HCT116 (cell line): Measurements from ENCODE around the gene CEP290. TPM values are rescaled to one million over a fixed set of nuclear protein-coding genes. Genes with fewer than 3 reads are reported as not detected.

Source experiments
- ATAC-seq: fragments of 200-7000 bp; cut with Tn5 transposase; 2 replicates; pipeline ENCODE4 v1.9.1; 2020; ENCODE audit warnings: mild to moderate bottlenecking, moderate library complexity
- BruUV-seq: library from RNA; stranded (reverse); fragments of 400-500 nt; replicated peaks from 2 replicates; lab custom pipeline; 2021; lab: Mats Ljungman, UMichigan
- CTCF ChIA-PET: fragments of 300-600 bp; sonication (Branson Sonifier 250); formaldehyde crosslinking; loops from one replicate; lab custom pipeline; 2021; ENCODE audit warnings: antibody characterized with exemption; lab: Charles Lee
- POLR2A ChIA-PET: fragments of 300-600, 350-600 bp; sonication (Branson Sonifier 250); formaldehyde crosslinking; loops from one replicate; lab custom pipeline; 2021; ENCODE audit warnings: antibody characterized with exemption; lab: Charles Lee
- RAD21 ChIA-PET, 2 experiments: fragments of 300-600 bp; sonication (Branson Sonifier 250); formaldehyde crosslinking; loops; one replicate each; lab custom pipeline; 2023; ENCODE audit warnings: low total read pairs in 2 of 2; ENCODE audit not compliant: uncharacterized antibody in 2 of 2, unreplicated experiment in 2 of 2, low non-redundant PET in 1 of 2; lab: Charles Lee
- DNase-seq: peaks from one replicate; pipeline ENCODE4 v3.0.0-alpha.2; 2010; ENCODE audit warnings: low read depth, low spot score
- H2AFZ ChIP-seq: fragments of 200-600 bp; shearing (Covaris generic), sonication (generic); 2 replicates; pipeline ENCODE4 v1.6.1; 2017; ENCODE audit warnings: low read depth, mixed run types, mixed read lengths, antibody characterized with exemption, low read length; ENCODE audit not compliant: poor library complexity, severe bottlenecking
- H3K27ac ChIP-seq: 2 replicates; pipeline ENCODE4 v1.5.1; 2012; ENCODE audit warnings: low read depth, low read length
- H3K27me3 ChIP-seq: fragments of 200-600 bp; sonication (generic); 2 replicates; pipeline ENCODE4 v1.6.1; 2016; ENCODE audit warnings: mixed run types, low read length, mixed read lengths; ENCODE audit not compliant: insufficient read depth
- H3K36me3 ChIP-seq, 2 experiments: fragments of 200-500 bp in 1 of 2; fragments of 200-600 bp in 1 of 2; sonication (Bioruptor generic) in 1 of 2; sonication (generic) in 1 of 2; 2 replicates each; pipeline versions ENCODE4 v1.5.1 to v1.6.1; 2014 to 2016; ENCODE audit warnings: low read length in 2 of 2, inconsistent platforms in 1 of 2, mixed read lengths in 1 of 2, mixed run types in 1 of 2; ENCODE audit not compliant: insufficient read depth in 2 of 2, control insufficient read depth in 1 of 2
- H3K4me1 ChIP-seq, 2 experiments: fragments of 200-600 bp in 1 of 2; sonication (generic) in 1 of 2; 2 replicates each; pipeline versions ENCODE4 v1.5.1 to v1.6.1; 2012 to 2017; ENCODE audit warnings: low read length in 2 of 2, inconsistent platforms in 1 of 2, mild to moderate bottlenecking in 1 of 2, mixed read lengths in 1 of 2, mixed run types in 1 of 2, moderate library complexity in 1 of 2; ENCODE audit not compliant: insufficient read depth in 2 of 2, control insufficient read depth in 1 of 2
- H3K4me2 ChIP-seq: fragments of 200-600 bp; sonication (generic); 2 replicates; pipeline ENCODE4 v1.6.1; 2017; ENCODE audit warnings: mixed run types, low read length, mixed read lengths
- H3K4me3 ChIP-seq, 2 experiments: fragments of 200-600 bp in 1 of 2; sonication (generic) in 1 of 2; replicated peaks in 1 of 2; 2 replicates each; pipeline ENCODE4 v1.5.1; 2011 to 2016; ENCODE audit warnings: low read length in 2 of 2, control low read depth in 1 of 2, low read depth in 1 of 2, mild to moderate bottlenecking in 1 of 2, mixed read lengths in 1 of 2, mixed run types in 1 of 2
- H3K79me2 ChIP-seq: fragments of 200-600 bp; sonication (generic); 2 replicates; pipeline ENCODE4 v1.6.1; 2017; ENCODE audit warnings: mild to moderate bottlenecking, mixed run types, low read length, moderate library complexity, mixed read lengths; ENCODE audit not compliant: insufficient read depth
- H3K9ac ChIP-seq: fragments of 200-600 bp; sonication (generic); 2 replicates; pipeline ENCODE4 v1.6.1; 2016; ENCODE audit warnings: low read length, mixed read lengths
- H3K9me2 ChIP-seq: fragments of 200-600 bp; sonication (generic), shearing (Covaris generic); 2 replicates; pipeline ENCODE4 v1.6.1; 2017; ENCODE audit warnings: mixed run types, mild to moderate bottlenecking, moderate library complexity; ENCODE audit not compliant: insufficient read depth
- H3K9me3 ChIP-seq, 2 experiments: fragments of 200-500 bp in 1 of 2; fragments of 200-600 bp in 1 of 2; sonication (Bioruptor generic) in 1 of 2; sonication (generic) in 1 of 2; 2 replicates each; pipeline ENCODE4 v1.6.1; 2014 to 2017; ENCODE audit warnings: low read length in 2 of 2, mixed read lengths in 2 of 2, inconsistent platforms in 1 of 2, low read depth in 1 of 2, mild to moderate bottlenecking in 1 of 2, mixed run types in 1 of 2, moderate library complexity in 1 of 2; ENCODE audit not compliant: control insufficient read depth in 1 of 2, insufficient read depth in 1 of 2
- H4K20me1 ChIP-seq: fragments of 200-600 bp; sonication (generic), shearing (Covaris generic); 2 replicates; pipeline ENCODE4 v1.6.1; 2017; ENCODE audit warnings: mixed run types, mild to moderate bottlenecking, moderate library complexity; ENCODE audit not compliant: insufficient read depth
- CBX3 ChIP-seq: IDR thresholded peaks from 2 replicates; pipeline ENCODE4 v1.6.1; 2012; ENCODE audit warnings: low read depth
- CTCF ChIP-seq, 3 experiments: fragments of 200-600 bp in 1 of 3; sonication (generic) in 1 of 3; IDR thresholded peaks in 2 of 3; conservative IDR thresholded peaks in 1 of 3; 2 replicates each; pipeline ENCODE4 v1.5.1; 2012 to 2017; ENCODE audit warnings: low read depth in 2 of 3, low read length in 2 of 3, antibody characterized with exemption in 1 of 3, borderline replicate concordance in 1 of 3, control low read depth in 1 of 3, mild to moderate bottlenecking in 1 of 3, mixed read lengths in 1 of 3, mixed run types in 1 of 3, moderate library complexity in 1 of 3; ENCODE audit not compliant: insufficient read depth in 1 of 3
- EZH2phosphoT487 ChIP-seq: fragments of 200-600 bp; IDR thresholded peaks from 2 replicates; pipeline ENCODE4 v1.6.1; 2018; ENCODE audit warnings: antibody characterized with exemption, borderline replicate concordance
- JUND ChIP-seq: IDR thresholded peaks from 2 replicates; pipeline ENCODE4 v1.6.1; 2012
- MAX ChIP-seq: IDR thresholded peaks from 2 replicates; pipeline ENCODE4 v1.6.1; 2012
- RAD21 ChIP-seq: IDR thresholded peaks from 2 replicates; pipeline ENCODE4 v1.6.1; 2012; ENCODE audit warnings: low read depth, mild to moderate bottlenecking
- REST ChIP-seq: IDR thresholded peaks from 2 replicates; pipeline ENCODE4 v1.6.1; 2012; ENCODE audit warnings: low read depth
- SIN3A ChIP-seq: IDR thresholded peaks from 2 replicates; pipeline ENCODE4 v1.6.1; 2012; ENCODE audit warnings: low read depth
- SP1 ChIP-seq: IDR thresholded peaks from 2 replicates; pipeline ENCODE4 v1.6.1; 2012; ENCODE audit warnings: low read depth
- SRF ChIP-seq: IDR thresholded peaks from 2 replicates; pipeline ENCODE4 v1.6.1; 2012; ENCODE audit warnings: low read depth
- TCF7L2 ChIP-seq: IDR thresholded peaks from 2 replicates; pipeline ENCODE4 v1.7.0; 2011; ENCODE audit warnings: borderline replicate concordance, inconsistent platforms; ENCODE audit not compliant: insufficient read depth, insufficient read length; ENCODE audit errors: extremely low read depth
- ZFX ChIP-seq: fragments of 450-650 bp; IDR thresholded peaks from 2 replicates; pipeline ENCODE4 v1.6.1; 2017
- ZNF274 ChIP-seq: fragments of 200-500 bp; sonication (Bioruptor generic); IDR thresholded peaks from 2 replicates; pipeline ENCODE4 v1.6.1; 2014; ENCODE audit warnings: mild to moderate bottlenecking, low read depth, low read length, inconsistent platforms
- intact Hi-C: fragments of 100-400 bp; cut with micrococcal nuclease; formaldehyde crosslinking; loops from 2 replicates; pipeline ENCODE4 v1.10.0; 2022
- total RNA-seq: library from RNA; stranded (reverse); gene quantifications from one replicate; pipeline ENCODE4 v1.2.1, GENCODE V29; 2021; ENCODE audit not compliant: unreplicated experiment

The CEP290 gene
- total RNA-seq, 1 experiment from 2014 or later: 13.6 TPM

GRCh38 chr12:88182416-88182815 is 40.5 kb upstream of the CEP290 start:
- Histone ChIP-seq H3K27ac (no peak overlapping the region), H2AFZ (no peak overlapping the region), H3K9me3 (no peaks in the 10 kb centered on the region), H3K27me3 (no peaks in the 10 kb centered on the region), H4K20me1 (no peaks in the 10 kb centered on the region), H3K79me2 (no peaks in the 10 kb centered on the region), H3K4me1 (peaks cover 3 to 13% of the 10 kb centered on the region in 2 experiments; a peak in 1 of 4 replicates), H3K4me2 (no peak overlapping the region), H3K4me3 (no peak overlapping the region), H3K9ac (no peak overlapping the region), H3K36me3 (peaks cover 0 to 4% of the 10 kb centered on the region in 2 experiments; a peak in 2 of 4 replicates), H3K9me2 (no peaks in the 10 kb centered on the region)
- ChIA-PET RAD21 (no interaction called here), CTCF (no interaction called here), POLR2A (no interaction called here)
- ATAC-seq (no peak), DNase-seq (no peak)
- BruUV-seq: no TSS peak
- no peak for TF ChIP-seq MAX
- TF ChIP-seq EZH2phosphoT487: no peak
- no peak for TF ChIP-seq RAD21
- TF ChIP-seq SRF: no peak
- TF ChIP-seq JUND: no peak
- no peak for TF ChIP-seq SP1
- no peak for TF ChIP-seq REST
- no peak for TF ChIP-seq ZFX
- no peak for TF ChIP-seq CBX3
- no peak for TF ChIP-seq ZNF274
- TF ChIP-seq CTCF (IDR thresholded peaks at IDR 0.05 in 2 of 3, conservative IDR thresholded peaks at IDR 0.05 in 1 of 3; ENCODE audit: borderline replicate concordance in 1 of 3, insufficient read depth in 1 of 3, low read depth in 2 of 3, low read length in 2 of 3): no peak
- TF ChIP-seq SIN3A: no peak
- TF ChIP-seq TCF7L2: no peak
- intact Hi-C loops: no loop called here
